ENCODE measurements around the gene MOB3B.

MOB3B gene

GRCh38 chr9:27441741-27442070 lies 87.9 kb downstream of the MOB3B start:
- Histone ChIP-seq H3K27ac (ENCODE audit: low read depth, low read length) (no peak overlapping the region), H4K8ac (ENCODE audit: low read depth, low read length) (no peak overlapping the region), H2AK5ac (ENCODE audit: low read length) (no peak overlapping the region)

GRCh38 chr9:27440888-27441740 lies 88.5 kb downstream of the MOB3B start:
- no peak overlapping the region for H2BK5ac ChIP-seq (ENCODE audit: low read depth, low read length, poor library complexity)
- no CpG with 5 or more reads among the region's 5 CpGs for WGBS (ENCODE audit: extremely low coverage, insufficient coverage, insufficient read length)
- H3K9ac ChIP-seq (ENCODE audit: low read length): no peak overlapping the region
- H3K9me3 ChIP-seq (ENCODE audit: insufficient read depth, low read depth, low read length): no peaks in the 10 kb centered on the region
- no peak overlapping the region for H3K18ac ChIP-seq (ENCODE audit: low read length)
- H3K36me3 ChIP-seq (ENCODE audit: control insufficient read depth in 1 of 2, insufficient read depth in 2 of 2, low read length in 2 of 2): peaks cover 0 to 2% of the 10 kb centered on the region in 2 experiments
- H2AFZ ChIP-seq (ENCODE audit: insufficient read depth, low read length, poor library complexity): no peak overlapping the region
- H3K4me1 ChIP-seq (ENCODE audit: control insufficient read depth in 1 of 2, insufficient read depth in 2 of 2, low read length in 2 of 2): peaks cover 3 to 14% of the 10 kb centered on the region in 2 experiments
- no peak overlapping the region for H3K23ac ChIP-seq (ENCODE audit: low read length)
- H4K12ac ChIP-seq (ENCODE audit: low read depth, low read length): no peak overlapping the region
- no peak overlapping the region for H3K14ac ChIP-seq (ENCODE audit: low read length)
- no peaks in the 10 kb centered on the region for H3K79me2 ChIP-seq (ENCODE audit: control insufficient read depth, insufficient read depth, low read length, poor library complexity)
- H3K27me3 ChIP-seq (ENCODE audit: insufficient read depth, low read length): no peaks in the 10 kb centered on the region
- H3K27ac ChIP-seq (ENCODE audit: low read depth, low read length): no peak overlapping the region
- H2AK5ac ChIP-seq (ENCODE audit: low read length): no peak overlapping the region
- peaks cover 9% of the 10 kb centered on the region for H3K79me1 ChIP-seq (ENCODE audit: low read length)
- H3K4ac ChIP-seq (ENCODE audit: low read depth, low read length): no peak overlapping the region
- H3K4me3 ChIP-seq (ENCODE audit: low read depth, low read length): no peak overlapping the region
- DNase-seq: peak in 1 of 2 donors; percentile 30
- H2BK12ac ChIP-seq (ENCODE audit: low read length): no peak overlapping the region
- H4K8ac ChIP-seq (ENCODE audit: low read depth, low read length): no peak overlapping the region
- H4K91ac ChIP-seq (ENCODE audit: low read depth, low read length): peak overlapping the region; percentile 30
- no peak overlapping the region for H3K4me2 ChIP-seq (ENCODE audit: low read length)
- no peak overlapping the region for H2BK120ac ChIP-seq (ENCODE audit: insufficient read depth, low read length, poor library complexity)

More at GRCh38 chr9:27441741-27442070, 87.9 kb downstream of the MOB3B start:
- Histone ChIP-seq H4K12ac (ENCODE audit: low read depth, low read length) (no peak overlapping the region), H2AFZ (ENCODE audit: insufficient read depth, low read length, poor library complexity) (no peak overlapping the region), H3K79me2 (ENCODE audit: control insufficient read depth, insufficient read depth, low read length, poor library complexity) (no peaks in the 10 kb centered on the region), H3K9me3 (ENCODE audit: insufficient read depth, low read depth, low read length) (no peaks in the 10 kb centered on the region), H3K23ac (ENCODE audit: low read length) (no peak overlapping the region), H3K27me3 (ENCODE audit: insufficient read depth, low read length) (no peaks in the 10 kb centered on the region), H3K14ac (ENCODE audit: low read length) (no peak overlapping the region), H3K18ac (ENCODE audit: low read length) (no peak overlapping the region), H3K4me2 (ENCODE audit: low read length) (no peak overlapping the region), H4K91ac (ENCODE audit: low read depth, low read length) (no peak overlapping the region), H2BK5ac (ENCODE audit: low read depth, low read length, poor library complexity) (no peak overlapping the region), H3K36me3 (ENCODE audit: control insufficient read depth in 1 of 2, insufficient read depth in 2 of 2, low read length in 2 of 2) (peaks cover 0 to 2% of the 10 kb centered on the region in 2 experiments), H3K4ac (ENCODE audit: low read depth, low read length) (no peak overlapping the region), H3K4me1 (ENCODE audit: control insufficient read depth in 1 of 2, insufficient read depth in 2 of 2, low read length in 2 of 2) (peaks cover 3 to 12% of the 10 kb centered on the region in 2 experiments), H2BK120ac (ENCODE audit: insufficient read depth, low read length, poor library complexity) (no peak overlapping the region), H2BK12ac (ENCODE audit: low read length) (peak overlapping the region; percentile 36), H3K4me3 (ENCODE audit: low read depth, low read length) (no peak overlapping the region), H3K79me1 (ENCODE audit: low read length) (peaks cover 9% of the 10 kb centered on the region), H3K9ac (ENCODE audit: low read length) (no peak overlapping the region)
- no peak for DNase-seq
- no CpG with 5 or more reads among the region's 4 CpGs for WGBS (ENCODE audit: extremely low coverage, insufficient coverage, insufficient read length)

GRCh38 chr9:27438522-27438921 lies 91.1 kb downstream of the MOB3B start:
- Histone ChIP-seq H3K36me3 (ENCODE audit: control insufficient read depth in 1 of 2, insufficient read depth in 2 of 2, low read length in 2 of 2) (no peaks in the 10 kb centered on the region), H3K18ac (ENCODE audit: low read length) (no peak overlapping the region), H4K91ac (ENCODE audit: low read depth, low read length) (peak overlapping the region; percentile 68), H3K14ac (ENCODE audit: low read length) (no peak overlapping the region), H2BK120ac (ENCODE audit: insufficient read depth, low read length, poor library complexity) (peak overlapping the region; percentile 48), H3K79me2 (ENCODE audit: control insufficient read depth, insufficient read depth, low read length, poor library complexity) (peaks cover 1% of the 10 kb centered on the region), H3K9ac (ENCODE audit: low read length) (no peak overlapping the region), H3K9me3 (ENCODE audit: insufficient read depth, low read depth, low read length) (no peaks in the 10 kb centered on the region), H4K8ac (ENCODE audit: low read depth, low read length) (no peak overlapping the region), H3K4ac (ENCODE audit: low read depth, low read length) (peak overlapping the region; percentile 20), H4K12ac (ENCODE audit: low read depth, low read length) (no peak overlapping the region), H3K27me3 (ENCODE audit: insufficient read depth, low read length) (no peaks in the 10 kb centered on the region), H2BK5ac (ENCODE audit: low read depth, low read length, poor library complexity) (peak overlapping the region; percentile 1), H2BK12ac (ENCODE audit: low read length) (peak overlapping the region; percentile 48), H3K27ac (ENCODE audit: low read depth, low read length) (no peak overlapping the region), H3K79me1 (ENCODE audit: low read length) (peaks cover 19% of the 10 kb centered on the region), H3K4me2 (ENCODE audit: low read length) (no peak overlapping the region), H2AFZ (ENCODE audit: insufficient read depth, low read length, poor library complexity) (no peak overlapping the region), H3K23ac (ENCODE audit: low read length) (no peak overlapping the region), H3K4me1 (ENCODE audit: control insufficient read depth in 1 of 2, insufficient read depth in 2 of 2, low read length in 2 of 2) (peaks cover 14 to 29% of the 10 kb centered on the region in 2 experiments), H2AK5ac (ENCODE audit: low read length) (no peak overlapping the region), H3K4me3 (ENCODE audit: low read depth, low read length) (no peak overlapping the region)
- no CpG with 5 or more reads among the region's 7 CpGs for WGBS (ENCODE audit: extremely low coverage, insufficient coverage, insufficient read length)
- peak in 1 of 2 donors; percentile 27 for DNase-seq

- peak overlapping the region; percentile 1 for H3K27ac ChIP-seq (ENCODE audit: low read depth, low read length)
- no peak overlapping the region for H3K14ac ChIP-seq (ENCODE audit: low read length)
- H3K4ac ChIP-seq (ENCODE audit: low read depth, low read length): no peak overlapping the region
- H3K4me2 ChIP-seq (ENCODE audit: low read length): no peak overlapping the region
- H4K12ac ChIP-seq (ENCODE audit: low read depth, low read length): no peak overlapping the region
- peak overlapping the region; percentile 39 for H4K91ac ChIP-seq (ENCODE audit: low read depth, low read length)
- WGBS (ENCODE audit: extremely low coverage, insufficient coverage, insufficient read length): no CpG with 5 or more reads among the region's 6 CpGs
- no peaks in the 10 kb centered on the region for H3K27me3 ChIP-seq (ENCODE audit: insufficient read depth, low read length)
- no peak overlapping the region for H3K23ac ChIP-seq (ENCODE audit: low read length)
- H3K4me3 ChIP-seq (ENCODE audit: low read depth, low read length): no peak overlapping the region
- no peak overlapping the region for H3K9ac ChIP-seq (ENCODE audit: low read length)
- H2BK120ac ChIP-seq (ENCODE audit: insufficient read depth, low read length, poor library complexity): no peak overlapping the region
- H2BK5ac ChIP-seq (ENCODE audit: low read depth, low read length, poor library complexity): no peak overlapping the region
- no peak overlapping the region for H2AK5ac ChIP-seq (ENCODE audit: low read length)
- peak overlapping the region; percentile 33 for H3K18ac ChIP-seq (ENCODE audit: low read length)
- no peak overlapping the region for H4K8ac ChIP-seq (ENCODE audit: low read depth, low read length)
- no peaks in the 10 kb centered on the region for H3K36me3 ChIP-seq (ENCODE audit: control insufficient read depth in 1 of 2, insufficient read depth in 2 of 2, low read length in 2 of 2)
- H2BK12ac ChIP-seq (ENCODE audit: low read length): no peak overlapping the region
- no peaks in the 10 kb centered on the region for H3K9me3 ChIP-seq (ENCODE audit: insufficient read depth, low read depth, low read length)
- peaks cover 14 to 32% of the 10 kb centered on the region in 2 experiments for H3K4me1 ChIP-seq (ENCODE audit: control insufficient read depth in 1 of 2, insufficient read depth in 2 of 2, low read length in 2 of 2)
- peaks cover 19% of the 10 kb centered on the region for H3K79me1 ChIP-seq (ENCODE audit: low read length)
- H3K79me2 ChIP-seq (ENCODE audit: control insufficient read depth, insufficient read depth, low read length, poor library complexity): peaks cover 1% of the 10 kb centered on the region
- DNase-seq: no peak
- no peak overlapping the region for H2AFZ ChIP-seq (ENCODE audit: insufficient read depth, low read length, poor library complexity)
Observed at GRCh38 chr9:27437652-27438373, 91.8 kb downstream of the MOB3B start.

All from trophoblast cell (in vitro differentiated cells and primary cell).